ENCODE data around the gene ABCC12.

ABCC12 gene

GRCh38 chr16:48112600-48112999, 43.2 kb downstream of the ABCC12 start:
- Histone ChIP-seq H2BK15ac (ENCODE audit: low read depth, poor library complexity, severe bottlenecking) (no peak overlapping the region), H3K23ac (ENCODE audit: low read length in 2 of 2) (no peak overlapping the region), H2BK5ac (ENCODE audit: low read depth, low read length, poor library complexity, severe bottlenecking) (no peak overlapping the region), H4K8ac (ENCODE audit: low read length) (no peak overlapping the region), H3K4me1 (ENCODE audit: control insufficient read depth, insufficient read depth, low read depth, low read length) (peaks cover 4% of the 10 kb centered on the region), H3K14ac (ENCODE audit: low read length in 2 of 2) (no peak overlapping the region), H3K79me1 (replicated peaks; ENCODE audit: low read length, poor library complexity, severe bottlenecking) (no peaks in the 10 kb centered on the region), H2AK5ac (ENCODE audit: low read length, severe bottlenecking) (no peak overlapping the region), H2AFZ (ENCODE audit: low read depth, low read length) (no peak overlapping the region), H3K4me2 (ENCODE audit: low read length, poor library complexity, severe bottlenecking) (no peak overlapping the region), H3K18ac (ENCODE audit: low read depth in 1 of 2, low read length in 2 of 2) (no peak overlapping the region), H2BK12ac (ENCODE audit: low read length in 2 of 2) (no peak overlapping the region), H3K9me3 (ENCODE audit: control insufficient read depth, low read length) (no peaks in the 10 kb centered on the region), H3K27ac (ENCODE audit: low read length, poor library complexity, severe bottlenecking) (no peak overlapping the region), H2BK120ac (ENCODE audit: low read depth, low read length) (no peak overlapping the region), H3K27me3 (ENCODE audit: control insufficient read depth in 1 of 2, insufficient read depth in 1 of 2, low read length in 2 of 2) (peaks cover 28 to 64% of the 10 kb centered on the region in 2 experiments), H3K4me3 (ENCODE audit: insufficient read depth in 1 of 2, low read depth in 1 of 2, low read length in 2 of 2) (no peak overlapping the region), H3K36me3 (ENCODE audit: control insufficient read depth in 1 of 2, insufficient read depth in 2 of 2, low read depth in 1 of 2, low read length in 2 of 2) (no peaks in the 10 kb centered on the region), H3K9ac (ENCODE audit: low read length) (no peak overlapping the region), H4K91ac (ENCODE audit: low read length) (no peak overlapping the region), H3K4ac (ENCODE audit: low read depth in 1 of 2, low read length in 2 of 2) (no peak overlapping the region)
- no peak for DNase-seq
- WGBS = 72% methylated on average over 3 of the region's 3 CpGs

DNA sequence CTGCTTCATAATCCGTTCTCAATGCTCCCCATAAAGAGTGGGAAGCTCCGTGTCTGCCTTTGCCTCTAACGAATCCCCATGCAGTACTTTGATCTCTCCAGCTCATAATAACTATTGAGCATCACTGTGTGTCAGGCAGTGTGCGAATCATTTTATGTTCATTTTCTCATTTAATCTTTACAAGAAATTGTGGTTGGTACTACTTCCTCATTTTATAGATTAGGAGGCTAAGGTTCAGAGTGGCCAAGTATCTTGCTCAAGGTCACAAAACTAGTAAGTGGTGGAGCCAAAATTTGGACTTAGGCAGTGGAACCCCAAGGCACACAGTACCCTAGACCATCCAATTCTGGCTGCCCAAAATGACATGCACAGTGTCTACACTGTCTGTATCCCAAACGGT, 44.8 kb downstream of the ABCC12 start:
- Histone ChIP-seq H4K91ac (ENCODE audit: low read length) (no peak overlapping the region), H2BK12ac (ENCODE audit: low read length in 2 of 2) (no peak overlapping the region), H4K8ac (ENCODE audit: low read length) (no peak overlapping the region), H3K27ac (ENCODE audit: low read length, poor library complexity, severe bottlenecking) (no peak overlapping the region), H3K4ac (ENCODE audit: low read depth in 1 of 2, low read length in 2 of 2) (no peak overlapping the region), H3K4me3 (ENCODE audit: insufficient read depth in 1 of 2, low read depth in 1 of 2, low read length in 2 of 2) (no peak overlapping the region), H3K23ac (ENCODE audit: low read length in 2 of 2) (no peak overlapping the region), H3K27me3 (ENCODE audit: control insufficient read depth in 1 of 2, insufficient read depth in 1 of 2, low read length in 2 of 2) (peaks cover 28 to 59% of the 10 kb centered on the region in 2 experiments), H2AK5ac (ENCODE audit: low read length, severe bottlenecking) (no peak overlapping the region), H3K4me1 (ENCODE audit: control insufficient read depth, insufficient read depth, low read depth, low read length) (no peaks in the 10 kb centered on the region), H2BK5ac (ENCODE audit: low read depth, low read length, poor library complexity, severe bottlenecking) (no peak overlapping the region), H3K36me3 (ENCODE audit: control insufficient read depth in 1 of 2, insufficient read depth in 2 of 2, low read depth in 1 of 2, low read length in 2 of 2) (no peaks in the 10 kb centered on the region), H3K9me3 (ENCODE audit: control insufficient read depth, low read length) (no peaks in the 10 kb centered on the region), H2BK15ac (ENCODE audit: low read depth, poor library complexity, severe bottlenecking) (no peak overlapping the region), H3K9ac (ENCODE audit: low read length) (no peak overlapping the region), H3K18ac (ENCODE audit: low read depth in 1 of 2, low read length in 2 of 2) (no peak overlapping the region), H3K4me2 (ENCODE audit: low read length, poor library complexity, severe bottlenecking) (no peak overlapping the region), H3K14ac (ENCODE audit: low read length in 2 of 2) (no peak overlapping the region), H2AFZ (ENCODE audit: low read depth, low read length) (no peak overlapping the region), H3K79me1 (replicated peaks; ENCODE audit: low read length, poor library complexity, severe bottlenecking) (no peaks in the 10 kb centered on the region), H2BK120ac (ENCODE audit: low read depth, low read length) (no peak overlapping the region)
- DNase-seq = no peak
- 91% methylated on average over 4 of the region's 5 CpGs for WGBS

GRCh38 chr16:48110000-48110399, 45.8 kb downstream of the ABCC12 start:
- H2BK15ac ChIP-seq (ENCODE audit: low read depth, poor library complexity, severe bottlenecking) = no peak overlapping the region
- no peaks in the 10 kb centered on the region for H3K79me1 ChIP-seq (replicated peaks; ENCODE audit: low read length, poor library complexity, severe bottlenecking)
- H2AFZ ChIP-seq (ENCODE audit: low read depth, low read length) = no peak overlapping the region
- H3K9ac ChIP-seq (ENCODE audit: low read length) = no peak overlapping the region
- H3K36me3 ChIP-seq (ENCODE audit: control insufficient read depth in 1 of 2, insufficient read depth in 2 of 2, low read depth in 1 of 2, low read length in 2 of 2) = no peaks in the 10 kb centered on the region
- H3K4me2 ChIP-seq (ENCODE audit: low read length, poor library complexity, severe bottlenecking) = no peak overlapping the region
- no peak overlapping the region for H3K23ac ChIP-seq (ENCODE audit: low read length in 2 of 2)
- H2BK12ac ChIP-seq (ENCODE audit: low read length in 2 of 2) = no peak overlapping the region
- H4K91ac ChIP-seq (ENCODE audit: low read length) = no peak overlapping the region
- H3K14ac ChIP-seq (ENCODE audit: low read length in 2 of 2) = no peak overlapping the region
- H3K4ac ChIP-seq (ENCODE audit: low read depth in 1 of 2, low read length in 2 of 2) = no peak overlapping the region
- H3K27me3 ChIP-seq (ENCODE audit: control insufficient read depth in 1 of 2, insufficient read depth in 1 of 2, low read length in 2 of 2) = peaks cover 28 to 57% of the 10 kb centered on the region in 2 experiments
- peaks cover 4% of the 10 kb centered on the region for H3K4me1 ChIP-seq (ENCODE audit: control insufficient read depth, insufficient read depth, low read depth, low read length)
- H3K4me3 ChIP-seq (ENCODE audit: insufficient read depth in 1 of 2, low read depth in 1 of 2, low read length in 2 of 2) = no peak overlapping the region
- 92% methylated on average over 7 of the region's 7 CpGs for WGBS
- DNase-seq = no peak
- no peak overlapping the region for H3K27ac ChIP-seq (ENCODE audit: low read length, poor library complexity, severe bottlenecking)
- H2BK120ac ChIP-seq (ENCODE audit: low read depth, low read length) = no peak overlapping the region
- H3K9me3 ChIP-seq (ENCODE audit: control insufficient read depth, low read length) = no peaks in the 10 kb centered on the region
- no peak overlapping the region for H2BK5ac ChIP-seq (ENCODE audit: low read depth, low read length, poor library complexity, severe bottlenecking)
- H2AK5ac ChIP-seq (ENCODE audit: low read length, severe bottlenecking) = no peak overlapping the region
- H3K18ac ChIP-seq (ENCODE audit: low read depth in 1 of 2, low read length in 2 of 2) = no peak overlapping the region
- no peak overlapping the region for H4K8ac ChIP-seq (ENCODE audit: low read length)

DNA sequence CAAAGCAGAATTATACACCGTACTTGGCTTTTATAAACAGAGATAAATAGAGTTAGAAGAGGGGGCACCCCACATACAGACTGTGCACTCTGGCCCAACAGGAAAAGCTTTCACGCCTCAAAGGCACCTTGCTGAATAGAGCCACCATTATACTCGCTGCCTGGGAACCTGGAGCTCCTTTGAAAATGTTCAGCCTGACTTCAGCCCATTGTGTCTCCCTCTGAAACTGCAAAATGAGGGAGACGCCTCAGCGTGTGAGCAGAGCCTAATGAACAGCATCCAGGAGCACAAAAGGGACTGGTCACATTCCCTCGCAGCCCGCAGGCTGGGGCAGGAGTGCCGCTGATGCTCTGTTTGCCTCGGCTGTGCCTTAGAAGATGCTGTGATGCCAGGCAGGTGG, 46.3 kb downstream of the ABCC12 start:
- Histone ChIP-seq H3K27me3 (ENCODE audit: control insufficient read depth in 1 of 2, insufficient read depth in 1 of 2, low read length in 2 of 2) (peaks cover 28 to 57% of the 10 kb centered on the region in 2 experiments), H2BK120ac (ENCODE audit: low read depth, low read length) (no peak overlapping the region), H3K14ac (ENCODE audit: low read length in 2 of 2) (no peak overlapping the region), H2AFZ (ENCODE audit: low read depth, low read length) (no peak overlapping the region), H3K4me1 (ENCODE audit: control insufficient read depth, insufficient read depth, low read depth, low read length) (peaks cover 5% of the 10 kb centered on the region), H3K9ac (ENCODE audit: low read length) (no peak overlapping the region), H4K91ac (ENCODE audit: low read length) (no peak overlapping the region), H3K4me3 (ENCODE audit: insufficient read depth in 1 of 2, low read depth in 1 of 2, low read length in 2 of 2) (no peak overlapping the region), H4K8ac (ENCODE audit: low read length) (no peak overlapping the region), H3K18ac (ENCODE audit: low read depth in 1 of 2, low read length in 2 of 2) (no peak overlapping the region), H3K23ac (ENCODE audit: low read length in 2 of 2) (no peak overlapping the region), H2BK12ac (ENCODE audit: low read length in 2 of 2) (no peak overlapping the region), H3K79me1 (replicated peaks; ENCODE audit: low read length, poor library complexity, severe bottlenecking) (no peaks in the 10 kb centered on the region), H3K4ac (ENCODE audit: low read depth in 1 of 2, low read length in 2 of 2) (no peak overlapping the region), H2AK5ac (ENCODE audit: low read length, severe bottlenecking) (no peak overlapping the region), H3K36me3 (ENCODE audit: control insufficient read depth in 1 of 2, insufficient read depth in 2 of 2, low read depth in 1 of 2, low read length in 2 of 2) (no peaks in the 10 kb centered on the region), H2BK5ac (ENCODE audit: low read depth, low read length, poor library complexity, severe bottlenecking) (no peak overlapping the region), H3K4me2 (ENCODE audit: low read length, poor library complexity, severe bottlenecking) (no peak overlapping the region), H3K27ac (ENCODE audit: low read length, poor library complexity, severe bottlenecking) (no peak overlapping the region), H2BK15ac (ENCODE audit: low read depth, poor library complexity, severe bottlenecking) (no peak overlapping the region), H3K9me3 (ENCODE audit: control insufficient read depth, low read length) (no peaks in the 10 kb centered on the region)
- no peak for DNase-seq
- WGBS = 82% methylated on average over 9 of the region's 9 CpGs

Data from mesenchymal stem cell (in vitro differentiated cells and primary cell).